Activated T-cell treated with anti-CD3 and anti-CD28 coated beads, Interleukin-2, amount 50 U/mL, for 1 hour (primary cell): ENCODE data around the gene CLEC20A.
A peak's percentile ranks its signal among the peaks of the same experiment; 100 is the strongest.

Source experiments
- DNase-seq: peaks from one replicate; pipeline ENCODE4 v3.0.0-alpha.2; 2020

Gene CLEC20A

DNA sequence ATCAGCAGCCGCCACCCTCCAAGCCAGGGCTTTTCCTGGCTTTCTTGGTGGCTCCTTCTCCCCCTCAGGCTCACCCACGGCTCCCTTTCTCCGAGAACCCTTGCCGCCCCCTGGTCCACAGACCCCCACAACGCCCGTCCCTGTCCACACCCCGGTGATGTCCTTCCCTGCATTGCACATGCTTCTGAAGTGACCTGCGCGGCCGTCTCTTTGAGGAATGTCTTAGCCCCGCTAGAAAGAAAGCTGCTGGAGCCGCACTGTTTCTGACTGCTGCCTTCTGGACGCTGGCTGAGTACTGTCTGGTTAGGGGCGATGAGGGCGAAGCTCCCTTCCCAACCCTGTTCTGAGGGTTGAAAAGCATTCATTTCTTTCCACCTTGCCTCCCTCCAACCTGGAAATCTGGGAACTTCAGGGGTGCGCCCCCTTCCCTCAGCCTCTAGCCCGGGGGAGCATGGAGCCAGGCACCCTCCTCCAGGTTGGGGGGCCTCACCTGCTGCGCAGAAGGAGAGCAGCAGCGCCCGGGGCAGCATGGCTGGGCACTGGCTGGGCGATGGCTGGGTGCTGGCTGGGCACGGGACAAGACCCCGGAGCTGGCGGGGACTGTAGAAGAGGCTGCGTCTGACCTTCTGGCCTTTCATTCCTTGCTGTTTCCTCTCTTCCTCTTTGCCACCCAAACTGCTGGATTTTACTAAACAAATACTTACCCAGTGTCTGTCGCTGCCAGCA is at the start of gene CLEC20A:
Gene CLEC20A (minus strand): TSS at position 555 of the 726 bp plus-strand sequence. CDS start 25 bp downstream, at position 530.
- DNase-seq: no peak

DNA sequence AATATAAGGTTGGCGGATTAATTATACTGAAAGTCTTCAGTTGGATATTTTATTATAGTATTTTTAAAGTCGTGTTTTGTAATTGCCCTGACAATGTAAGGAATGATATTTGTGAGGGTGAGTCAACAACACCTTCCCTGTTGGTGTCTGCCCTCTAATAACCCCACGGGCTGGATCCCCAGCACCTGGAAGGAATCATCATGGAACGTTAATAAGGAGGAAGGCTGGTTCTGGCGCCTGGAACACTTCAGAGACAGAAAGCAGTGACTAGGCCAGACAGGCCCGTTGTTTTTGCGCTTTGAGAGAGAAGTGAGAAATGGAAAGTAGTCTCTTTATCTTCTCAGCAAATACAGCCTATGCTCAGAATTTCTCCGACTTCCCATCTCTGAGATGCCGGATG is 47.8 kb upstream of the CLEC20A start:
- no peak for DNase-seq

- DNase-seq: peak; percentile 22
Measured at GRCh38 chr1:178543290-178543607, 46.5 kb upstream of the CLEC20A start.

DNA sequence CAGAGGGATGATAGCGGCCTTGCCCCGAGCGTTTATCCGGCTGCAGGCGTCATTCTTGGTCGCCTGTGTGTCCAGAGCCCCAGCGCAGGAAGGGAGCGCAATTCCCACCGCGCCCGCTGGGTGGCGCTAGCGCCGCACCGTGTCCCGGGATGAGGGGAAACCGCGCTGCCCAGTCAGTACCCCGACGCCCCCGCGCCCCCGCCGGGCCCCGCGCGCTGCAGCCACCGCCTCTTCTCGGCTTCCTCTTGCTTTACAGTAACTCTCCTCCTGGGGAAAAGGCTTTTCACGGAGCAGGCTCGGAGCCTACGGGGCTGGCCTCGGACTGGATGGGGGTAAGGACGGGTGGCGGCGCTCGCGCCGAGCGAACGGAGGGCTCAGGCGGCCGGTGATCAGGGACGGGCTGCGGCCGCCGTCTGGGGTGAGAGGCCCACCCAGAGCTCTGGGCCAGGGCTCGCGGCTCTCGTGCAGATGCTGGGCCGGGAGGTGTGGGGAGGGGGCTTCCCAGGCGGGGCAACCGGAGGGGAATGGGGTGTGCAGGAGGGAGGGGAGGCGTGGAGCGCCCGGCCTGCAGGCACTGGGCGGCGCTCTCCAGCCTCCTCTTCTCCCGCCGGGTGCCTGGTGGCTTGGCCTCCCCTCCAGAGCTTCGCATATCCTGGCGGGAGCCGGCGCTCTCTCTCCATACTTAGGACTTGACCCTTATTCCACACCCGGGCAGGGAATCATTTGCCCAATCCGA is 46.0 kb upstream of the CLEC20A start:
- peak; percentile 94 for DNase-seq

GRCh38 chr1:178541829-178542553 is 45.2 kb upstream of the CLEC20A start:
- no peak for DNase-seq

GRCh38 chr1:178541379-178541778 is 44.6 kb upstream of the CLEC20A start:
- DNase-seq: no peak

DNA sequence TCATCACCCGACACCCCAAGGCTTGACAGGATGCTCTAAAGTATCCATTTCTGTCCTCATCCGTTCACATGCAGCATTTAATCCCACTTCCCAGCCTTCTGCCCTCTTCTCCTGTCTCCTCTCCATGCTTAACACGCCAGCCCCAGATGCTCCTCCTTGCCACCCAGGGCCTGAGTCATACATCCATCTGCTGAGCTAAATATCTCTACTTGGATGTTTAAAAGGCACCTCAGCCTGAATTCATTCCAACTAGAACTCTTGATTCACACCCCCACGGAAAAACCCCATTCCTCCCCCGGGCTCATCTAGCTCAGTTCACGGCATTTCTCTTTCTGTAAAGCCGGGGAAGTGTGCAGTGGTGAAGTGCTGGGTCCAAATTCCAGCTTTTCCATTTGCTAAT is 43.9 kb upstream of the CLEC20A start:
- DNase-seq: no peak

DNA sequence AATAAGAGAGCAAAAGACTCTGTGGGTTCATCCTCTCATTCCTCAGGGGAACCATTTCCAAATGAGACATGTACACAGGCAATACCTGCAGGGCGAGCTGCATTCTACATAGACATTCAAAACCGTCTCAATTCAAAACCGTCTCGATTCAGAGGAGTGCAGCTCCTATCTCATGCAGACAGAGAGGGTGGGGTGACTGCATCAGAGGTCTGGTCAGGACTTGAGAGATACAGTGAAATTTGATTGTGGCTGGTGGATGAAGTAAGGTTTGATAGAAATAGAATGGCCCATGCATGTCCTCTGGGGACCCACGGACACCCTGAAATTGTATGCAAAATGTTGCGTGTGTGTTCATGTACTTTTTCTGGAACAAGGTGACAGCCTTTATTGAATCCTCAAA is 43.4 kb upstream of the CLEC20A start:
- no peak for DNase-seq

DNA sequence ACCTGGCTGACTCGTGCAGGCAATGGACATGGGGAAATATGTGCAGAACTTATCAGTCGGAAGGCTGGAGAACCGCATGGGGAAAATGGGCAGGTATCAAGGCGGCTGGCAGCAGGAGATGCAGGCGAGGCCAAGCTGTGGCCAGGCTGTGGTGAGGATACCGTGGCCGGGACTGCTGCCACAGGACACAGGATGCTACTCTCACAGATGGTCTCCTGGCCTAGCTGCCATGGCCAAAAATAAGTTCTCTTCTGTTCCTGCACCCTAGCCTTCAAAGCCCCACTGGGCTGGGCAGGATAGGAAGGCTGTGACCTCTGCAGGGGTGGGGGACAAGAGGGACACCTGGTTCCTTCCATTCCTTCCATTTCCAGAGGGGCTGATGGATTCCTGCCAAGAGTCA is 42.5 kb upstream of the CLEC20A start:
- DNase-seq: no peak

- DNase-seq: no peak
Measured at GRCh38 chr1:178538192-178538916, 41.6 kb upstream of the CLEC20A start.

- DNase-seq: no peak
Measured at GRCh38 chr1:178537382-178538090, 40.8 kb upstream of the CLEC20A start.

DNA sequence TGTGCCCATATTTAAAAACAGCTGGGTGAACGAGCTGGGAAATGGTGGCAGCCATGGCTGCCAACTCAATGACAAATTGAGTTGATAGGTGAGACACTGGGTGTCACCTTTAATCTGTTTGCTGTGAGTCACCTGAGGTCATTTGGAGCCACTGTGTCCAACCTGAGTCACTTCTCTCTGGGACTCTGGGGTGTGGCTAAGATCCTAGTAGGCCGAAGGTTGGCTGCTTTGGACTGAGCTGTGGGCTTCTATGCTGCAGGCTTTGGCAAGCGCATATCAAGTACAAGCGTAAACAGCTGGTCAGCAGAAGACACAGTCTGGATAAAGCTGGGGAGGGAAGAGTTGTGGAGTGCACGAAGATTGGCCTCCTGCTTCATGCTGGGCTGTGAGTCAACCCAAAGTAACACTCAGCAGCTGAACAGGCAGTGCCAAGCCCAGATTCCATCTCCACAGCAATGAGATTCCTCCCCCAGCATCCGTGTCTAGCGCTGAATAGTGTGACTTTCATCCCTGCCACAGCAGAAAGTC is 40.1 kb upstream of the CLEC20A start:
- DNase-seq: no peak

GRCh38 chr1:178536329-178536728 is 39.6 kb upstream of the CLEC20A start:
- no peak for DNase-seq

GRCh38 chr1:178534137-178534868 is 37.5 kb upstream of the CLEC20A start:
- DNase-seq: no peak

GRCh38 chr1:178533121-178533946 is 36.6 kb upstream of the CLEC20A start:
- no peak for DNase-seq

DNA sequence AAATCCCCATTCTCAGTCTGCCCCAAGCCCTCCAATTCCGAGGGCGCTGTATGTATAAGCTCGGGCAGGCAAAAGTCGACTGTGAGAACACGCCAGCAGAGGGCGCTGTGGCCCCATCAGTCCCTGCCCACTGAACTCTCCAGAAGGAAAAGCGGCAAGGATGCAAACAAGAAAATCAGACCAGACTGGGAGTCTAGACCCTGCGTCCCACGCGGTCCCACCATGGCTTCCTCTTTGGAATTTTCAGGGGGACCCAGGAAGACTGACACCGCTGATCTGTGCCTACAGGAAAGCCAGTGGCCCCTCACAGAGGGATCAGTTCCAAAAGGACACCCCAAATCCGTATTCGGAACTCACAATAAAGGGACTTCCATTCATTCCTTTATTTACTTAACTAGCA is 35.6 kb upstream of the CLEC20A start:
- DNase-seq: peak; percentile 78

DNA sequence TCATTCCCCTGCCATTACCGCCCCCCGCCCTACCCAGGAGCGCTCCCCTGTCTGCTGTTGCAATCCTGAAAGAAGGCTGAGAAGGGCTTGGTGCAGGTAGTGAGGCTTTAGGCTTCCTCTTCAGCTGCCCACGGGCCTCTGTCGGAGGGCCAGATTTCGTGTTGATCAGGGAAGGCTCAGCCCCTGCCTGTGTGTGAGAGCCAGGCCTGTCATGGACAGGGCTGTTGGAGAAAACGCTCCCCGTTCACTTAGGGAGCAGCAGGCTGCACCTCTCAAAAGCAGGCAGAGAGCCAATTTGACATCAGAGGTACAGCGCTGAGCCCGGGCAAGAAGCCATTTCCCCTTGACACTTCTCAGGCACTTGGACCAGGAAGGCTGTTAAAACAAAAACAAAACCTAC is 35.1 kb upstream of the CLEC20A start:
- DNase-seq: no peak

GRCh38 chr1:178530502-178530901 is 33.7 kb upstream of the CLEC20A start:
- no peak for DNase-seq

DNA sequence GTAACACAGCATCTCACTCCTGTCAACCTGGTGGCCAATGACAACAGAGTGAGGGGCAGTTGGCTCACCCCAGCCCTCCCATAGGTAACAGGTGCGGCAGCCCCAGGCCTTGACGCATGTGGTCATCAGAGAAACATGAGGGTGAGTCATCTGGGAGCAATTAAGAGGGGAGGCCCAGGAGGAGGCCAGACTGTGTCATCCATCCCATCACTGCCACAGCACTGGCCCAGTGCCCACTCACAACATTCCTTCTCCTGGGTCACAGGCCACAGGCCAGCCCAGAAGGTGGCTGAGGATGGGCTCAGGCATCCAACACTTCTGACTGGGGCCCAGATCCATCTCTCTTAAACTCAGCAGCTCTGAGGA is 33.3 kb upstream of the CLEC20A start:
- DNase-seq: no peak

DNA sequence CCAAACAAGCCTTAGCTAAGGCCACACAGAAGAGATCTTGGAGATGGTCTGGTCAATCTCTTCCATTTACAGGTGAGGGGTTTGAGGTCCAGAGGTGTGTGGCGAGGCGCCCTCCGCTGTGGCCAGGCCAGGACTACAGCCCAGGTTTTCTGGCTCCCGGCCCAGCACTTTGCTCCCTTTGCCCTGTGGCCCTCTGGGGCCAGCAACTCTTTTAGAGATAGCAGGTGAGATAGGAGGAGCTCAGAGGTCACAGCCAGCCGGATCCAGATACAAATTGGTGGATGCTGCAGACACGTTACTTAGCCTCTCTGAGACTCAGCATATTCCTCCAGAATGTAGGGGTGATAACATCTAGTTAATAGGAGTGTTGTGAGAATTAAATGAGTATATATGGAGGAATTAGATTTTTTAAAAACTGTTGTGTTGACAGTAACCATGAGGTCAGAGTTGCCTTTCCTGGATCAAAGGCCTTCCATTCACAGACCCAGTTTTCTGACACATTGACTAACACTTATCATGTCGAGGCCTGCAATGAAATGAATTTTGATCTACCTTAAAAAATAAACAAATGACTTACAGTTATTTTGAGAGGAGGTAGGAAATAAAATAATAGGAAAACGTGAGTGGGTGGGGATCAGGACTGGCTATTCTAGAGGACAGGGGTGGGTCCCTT is 32.7 kb upstream of the CLEC20A start:
- no peak for DNase-seq
